Gastroesophageal sphincter (tissue), 4 donors: Measurements from ENCODE around the gene NIP7. TPM values are rescaled to one million over a fixed set of nuclear protein-coding genes. Genes with fewer than 3 reads are reported as not detected.

Experiments
- ATAC-seq: fragments of 150-250 bp; one replicate; pipeline ENCODE4 v1.9.1; 2016; ENCODE audit warnings: mild to moderate bottlenecking, moderate library complexity
- H3K27ac ChIP-seq, 4 donors: fragments of 200-600 bp; sonication (generic) in 3 of 4; 1 replicate in 3 of 4; 2 replicates in 1 of 4; pipeline ENCODE4 v1.5.1; 2016 to 2019
- H3K27me3 ChIP-seq: fragments of 200-600 bp; sonication (generic); one replicate; pipeline ENCODE4 v1.5.1; 2019
- H3K36me3 ChIP-seq, 2 donors: fragments of 200-600 bp; sonication (generic); one replicate each; pipeline ENCODE4 v1.5.1; 2019; ENCODE audit warnings: control low read depth in 1 of 2
- H3K4me1 ChIP-seq, 3 donors: fragments of 200-600 bp; sonication (generic); 1 replicate in 2 of 3; 2 replicates in 1 of 3; pipeline ENCODE4 v1.5.1; 2016 to 2019; ENCODE audit warnings: control low read depth in 2 of 3
- H3K4me3 ChIP-seq, 2 donors: fragments of 200-600 bp; sonication (generic); one replicate each; pipeline ENCODE4 v1.5.1; 2019; ENCODE audit warnings: mild to moderate bottlenecking in 1 of 2, moderate library complexity in 1 of 2
- H3K9me3 ChIP-seq, 3 donors: fragments of 200-600 bp; sonication (generic); one replicate each; pipeline ENCODE4 v1.5.1; 2017 to 2019; ENCODE audit warnings: control low read depth in 2 of 3
- CTCF ChIP-seq, 4 experiments: fragments of 200-600 bp in 2 of 4; fragments of 450-650 bp in 2 of 4; sonication (generic) in 1 of 4; IDR thresholded peaks; one replicate each; pipeline ENCODE4 v1.5.1; 2017 to 2019; ENCODE audit warnings: antibody characterized with exemption in 4 of 4, mild to moderate bottlenecking in 2 of 4, moderate library complexity in 2 of 4
- EP300 ChIP-seq: sonication (generic); formaldehyde crosslinking; IDR thresholded peaks from one replicate; pipeline ENCODE4 v1.6.1; 2017; ENCODE audit warnings: antibody characterized with exemption, mild to moderate bottlenecking
- POLR2A ChIP-seq, 2 donors: fragments of 450-650 bp; IDR thresholded peaks; one replicate each; pipeline ENCODE4 v1.6.1; 2017; ENCODE audit warnings: antibody characterized with exemption in 2 of 2, mild to moderate bottlenecking in 2 of 2, moderate library complexity in 1 of 2
- POLR2AphosphoS5 ChIP-seq: sonication (generic); formaldehyde crosslinking; IDR thresholded peaks from one replicate; pipeline ENCODE4 v1.6.1; 2017; ENCODE audit warnings: antibody characterized with exemption
- WGBS, 2 donors: methylation state at CpG; one replicate each; pipeline ENCODE4 v1.1.5; 2018; ENCODE audit warnings: low coverage in 1 of 2; 5-methylcytosine and 5-hydroxymethylcytosine counted together
- total RNA-seq, 4 donors: library from RNA; depleted of rRNA; stranded (reverse); fragments of >200 nt; gene quantifications; one replicate each; pipeline ENCODE4 v1.1.0, GENCODE V29; 2016

The NIP7 gene
- total RNA-seq, 4 donors from 2014 or later = 7.5 to 18.9 (median 15.0) TPM

- 26 to 32% methylated on average over 4 to 10 of the region's 77 CpGs for WGBS, 2 donors
- H3K36me3 ChIP-seq = peaks cover 0 to 68% of the 10 kb centered on the region in 2 donors
- no peak for TF ChIP-seq CTCF (IDR thresholded peaks at IDR 0.05)
- TF ChIP-seq POLR2AphosphoS5 = no peak
- no peak for TF ChIP-seq POLR2A (IDR thresholded peaks at IDR 0.05)
- no peak for TF ChIP-seq EP300
- no peaks in the 10 kb centered on the region for H3K9me3 ChIP-seq
- H3K4me3 ChIP-seq = peak overlapping the region; percentile 66 to 94
- peaks cover 0 to 83% (median 9%) of the 10 kb centered on the region in 3 donors for H3K4me1 ChIP-seq
- ATAC-seq = no peak
- no peaks in the 10 kb centered on the region for H3K27me3 ChIP-seq
- H3K27ac ChIP-seq = peak overlapping the region in 3 of 4 donors; percentile 88 to 96 (median 95)
Observed at GRCh38 chr16:69329369-69330285, 9.9 kb upstream of the NIP7 start.

GRCh38 chr16:69330286-69331109, 9.1 kb upstream of the NIP7 start, which contains the start of gene PDF:
TSS of gene PDF (minus strand) at chr16:69330588. CDS start at chr16:69330570, 18 bp downstream.
- Histone ChIP-seq H3K4me3 (peak within 1 kb of the TSS; percentile 66 to 94), H3K27me3 (no peaks in the 10 kb centered on the region), H3K9me3 (no peaks in the 10 kb centered on the region), H3K27ac (peak within 1 kb of the TSS; percentile 57 to 96 (median 92)), H3K36me3 (peaks cover 0 to 68% of the 10 kb centered on the region in 2 donors), H3K4me1 (peaks cover 0 to 82% (median 9%) of the 10 kb centered on the region in 3 donors)
- no CpG with 5 or more reads among the region's 93 CpGs for WGBS, 2 donors
- peak; percentile 99 for ATAC-seq
- TF ChIP-seq POLR2AphosphoS5 = peak; percentile 91
- peak; percentile 73 to 78 for TF ChIP-seq POLR2A (IDR thresholded peaks at IDR 0.05)
- TF ChIP-seq EP300 = no peak
- TF ChIP-seq CTCF (IDR thresholded peaks at IDR 0.05) = peak in 1 of 4 experiments; percentile 37

GRCh38 chr16:69334696-69335095, 4.9 kb upstream of the NIP7 start:
- Histone ChIP-seq H3K4me1 (peaks cover 0 to 59% (median 13%) of the 10 kb centered on the region in 3 donors), H3K27ac (no peak overlapping the region), H3K36me3 (peaks cover 0 to 53% of the 10 kb centered on the region in 2 donors), H3K27me3 (no peaks in the 10 kb centered on the region), H3K9me3 (no peaks in the 10 kb centered on the region), H3K4me3 (no peak overlapping the region)
- 85% methylated on average over 5 of the region's 9 CpGs; no CpG with 5 or more reads in 1 of the 2 donors for WGBS, 2 donors
- no peak for TF ChIP-seq EP300
- no peak for TF ChIP-seq CTCF (IDR thresholded peaks at IDR 0.05)
- no peak for TF ChIP-seq POLR2AphosphoS5
- no peak for ATAC-seq

- H3K36me3 ChIP-seq = peaks cover 0 to 46% of the 10 kb centered on the region in 2 donors
- no peak for ATAC-seq
Observed at GRCh38 chr16:69338557-69339288, 849 bp upstream of the NIP7 start.

More at GRCh38 chr16:69338557-69339288, 849 bp upstream of the NIP7 start:
- WGBS, 2 donors = 22 to 30% methylated on average over 20 to 25 of the region's 46 CpGs
- Histone ChIP-seq H3K9me3 (no peaks in the 10 kb centered on the region), H3K27me3 (no peaks in the 10 kb centered on the region), H3K4me3 (peak overlapping the region; percentile 89 to 92), H3K4me1 (peaks cover 3 to 44% (median 17%) of the 10 kb centered on the region in 3 donors), H3K27ac (peak overlapping the region; percentile 80 to 95 (median 92))
- TF ChIP-seq POLR2A (IDR thresholded peaks at IDR 0.05) (no peak), EP300 (no peak), CTCF (IDR thresholded peaks at IDR 0.05) (no peak), POLR2AphosphoS5 (no peak)
